GM23338 (cell line): ENCODE results near the gene TMEM229B. TPM values are rescaled to one million over a fixed set of nuclear protein-coding genes. Genes with fewer than 3 reads are reported as not detected.

Experiments
- ATAC-seq: fragments of 200-7000 bp; cut with Tn5 transposase; 3 replicates; pipeline ENCODE4 v1.9.1; 2020
- DNase-seq: peaks from one replicate; pipeline ENCODE4 v3.0.0-alpha.2; 2015; ENCODE audit warnings: low spot score
- H2AFZ ChIP-seq: fragments of 200-600 bp; sonication (generic); 2 replicates; pipeline ENCODE4 v1.8.0; 2016; ENCODE audit warnings: antibody characterized with exemption, mild to moderate bottlenecking, moderate library complexity
- H3F3A ChIP-seq: fragments of 200-600 bp; sonication (generic); replicated peaks from 2 replicates; pipeline ENCODE4 v1.8.0; 2017; ENCODE audit warnings: antibody characterized with exemption, mixed run types, low read depth
- H3K27ac ChIP-seq: fragments of 200-600 bp; sonication (generic); 2 replicates; pipeline ENCODE4 v1.6.1; 2016; ENCODE audit warnings: low read depth
- H3K27me3 ChIP-seq: fragments of 200-600 bp; sonication (generic); 2 replicates; pipeline ENCODE4 v1.8.0; 2016; ENCODE audit warnings: mild to moderate bottlenecking, mixed run types, moderate library complexity; ENCODE audit not compliant: insufficient read depth
- H3K36me3 ChIP-seq: fragments of 200-600 bp; sonication (generic); 2 replicates; pipeline ENCODE4 v1.8.0; 2016; ENCODE audit warnings: mild to moderate bottlenecking; ENCODE audit not compliant: insufficient read depth
- H3K4me1 ChIP-seq: fragments of 200-600 bp; sonication (generic); 2 replicates; pipeline ENCODE4 v1.8.0; 2016; ENCODE audit warnings: mild to moderate bottlenecking, moderate library complexity; ENCODE audit not compliant: insufficient read depth
- H3K4me2 ChIP-seq: fragments of 200-600 bp; sonication (generic); 2 replicates; pipeline ENCODE4 v1.7.1; 2017; ENCODE audit warnings: mixed run types
- H3K4me3 ChIP-seq: fragments of 200-600 bp; sonication (generic); 2 replicates; pipeline ENCODE4 v1.6.1; 2016; ENCODE audit warnings: mixed run types
- H3K79me2 ChIP-seq: fragments of 200-600 bp; sonication (generic); replicated peaks from 2 replicates; pipeline ENCODE4 v1.8.0; 2017; ENCODE audit warnings: mild to moderate bottlenecking; ENCODE audit not compliant: insufficient read depth
- H3K9me2 ChIP-seq: fragments of 200-600 bp; sonication (generic); 2 replicates; pipeline ENCODE4 v1.8.0; 2017; ENCODE audit not compliant: insufficient read depth
- H4K20me1 ChIP-seq: fragments of 200-600 bp; sonication (generic); replicated peaks from 2 replicates; pipeline ENCODE4 v1.8.0; 2017; ENCODE audit warnings: mild to moderate bottlenecking; ENCODE audit not compliant: insufficient read depth
- H3K27ac Mint-ChIP-seq: 2 replicates; pipeline ENCODE4 v1.8.0; 2020; ENCODE audit warnings: inconsistent platforms, mild to moderate bottlenecking, moderate library complexity, mixed read lengths
- H3K27me3 Mint-ChIP-seq: 3 replicates; pipeline ENCODE4 v1.8.0; 2022; ENCODE audit warnings: low read depth, mild to moderate bottlenecking, moderate library complexity, mixed read lengths, inconsistent platforms; ENCODE audit not compliant: insufficient read depth, poor library complexity
- H3K36me3 Mint-ChIP-seq: 3 replicates; pipeline ENCODE4 v1.8.0; 2021; ENCODE audit warnings: low read depth, mild to moderate bottlenecking, inconsistent platforms, moderate library complexity, mixed read lengths
- H3K4me1 Mint-ChIP-seq: 3 replicates; pipeline ENCODE4 v1.8.0; 2020; ENCODE audit warnings: mild to moderate bottlenecking, inconsistent platforms, mixed read lengths
- H3K4me3 Mint-ChIP-seq: 3 replicates; pipeline ENCODE4 v1.8.0; 2021; ENCODE audit warnings: moderate library complexity, mild to moderate bottlenecking, inconsistent platforms, mixed read lengths
- H3K9me3 Mint-ChIP-seq: 3 replicates; pipeline ENCODE4 v1.8.0; 2020; ENCODE audit warnings: moderate library complexity, mild to moderate bottlenecking, inconsistent platforms, mixed read lengths
- CREB1 ChIP-seq: fragments of 250-450 bp; sonication (Bioruptor Pico); IDR thresholded peaks from 2 replicates; pipeline ENCODE4 v1.5.0; 2020; ENCODE audit warnings: low read depth, mild to moderate bottlenecking, moderate library complexity
- CTCF ChIP-seq, 2 experiments: fragments of 200-600 bp in 1 of 2; sonication (generic) in 1 of 2; conservative IDR thresholded peaks; 2 replicates each; pipeline versions ENCODE4 v1.5.1 to v1.6.1; 2016 to 2017; ENCODE audit warnings: antibody characterized with exemption in 2 of 2, low read depth in 2 of 2, mild to moderate bottlenecking in 2 of 2, moderate library complexity in 1 of 2
- ETS1 ChIP-seq: IDR thresholded peaks from 2 replicates; pipeline ENCODE4 v1.6.1; 2016; ENCODE audit warnings: antibody characterized with exemption
- EZH2phosphoT487 ChIP-seq: fragments of 200-600 bp; sonication (generic); IDR thresholded peaks from one replicate; pipeline ENCODE4 v1.8.1; 2018; ENCODE audit warnings: antibody characterized with exemption; ENCODE audit not compliant: unreplicated experiment
- JUNB ChIP-seq: IDR thresholded peaks from one replicate; pipeline ENCODE4 v1.6.1; 2016; ENCODE audit warnings: antibody characterized with exemption; ENCODE audit not compliant: unreplicated experiment
- NANOG ChIP-seq: IDR thresholded peaks from 2 replicates; pipeline ENCODE4 v1.6.1; 2016; ENCODE audit warnings: antibody characterized with exemption, borderline replicate concordance
- REST ChIP-seq: IDR thresholded peaks from one replicate; pipeline ENCODE4 v1.6.1; 2018; ENCODE audit warnings: antibody characterized with exemption; ENCODE audit not compliant: unreplicated experiment
- STAT1 ChIP-seq: IDR thresholded peaks from one replicate; pipeline ENCODE4 v1.6.1; 2016; ENCODE audit warnings: antibody characterized with exemption; ENCODE audit not compliant: unreplicated experiment
- ZNF114 ChIP-seq: fragments of 250-450 bp; sonication (Bioruptor Pico); IDR thresholded peaks from 2 replicates; pipeline ENCODE4 v1.5.0; 2020; ENCODE audit warnings: mild to moderate bottlenecking, moderate library complexity
- ZNF331 ChIP-seq: fragments of 250-450 bp; sonication (Bioruptor Pico); IDR thresholded peaks from 2 replicates; pipeline ENCODE4 v1.5.0; 2020; ENCODE audit warnings: low read depth, mild to moderate bottlenecking, moderate library complexity
- ZNF462 ChIP-seq: fragments of 250-450 bp; sonication (Bioruptor Pico); IDR thresholded peaks from 2 replicates; pipeline ENCODE4 v1.5.0; 2020; ENCODE audit warnings: mild to moderate bottlenecking, moderate library complexity
- polyA plus RNA-seq: library from polyadenylated mRNA; unstranded; fragments of >200 nt; fragmentation: Nextera tagmentation; extraction: Ambion mirVana; gene quantifications from 2 replicates; pipeline ENCODE4 v1.2.1, GENCODE V29; 2016
- total RNA-seq: library from RNA; depleted of rRNA; stranded (reverse); fragments of >200 nt; shearing (Covaris generic); gene quantifications from 2 replicates; pipeline ENCODE4 v1.2.3, GENCODE V29; 2014

TMEM229B gene
- total and polyA plus RNA-seq, 2 experiments from 2014 or later, result 0.42 to 2.4 TPM

GRCh38 chr14:67447033-67447381 lies 41.5 kb downstream of the TMEM229B start:
- Histone ChIP-seq H3K27me3 (no peaks in the 10 kb centered on the region), H3K79me2 (no peaks in the 10 kb centered on the region), H3K36me3 (no peaks in the 10 kb centered on the region), H3F3A (no peaks in the 10 kb centered on the region), H4K20me1 (no peaks in the 10 kb centered on the region), H3K9me2 (peaks cover 4% of the 10 kb centered on the region; the same call in 1 of the 2 replicates), H3K4me3 (no peak overlapping the region), H3K4me1 (peaks cover 30% of the 10 kb centered on the region), H2AFZ (peak overlapping the region; percentile 43), H3K27ac (no peak overlapping the region), H3K4me2 (no peak overlapping the region)
- peaks cover 20% of the 10 kb centered on the region for H3K36me3 Mint-ChIP-seq
- peaks cover 32% of the 10 kb centered on the region for H3K9me3 Mint-ChIP-seq
- DNase-seq (no peak), ATAC-seq (no peak)
- peaks cover 10% of the 10 kb centered on the region for H3K27me3 Mint-ChIP-seq
- peaks cover 49% of the 10 kb centered on the region for H3K4me1 Mint-ChIP-seq
- no peak for TF ChIP-seq REST
- no peak for TF ChIP-seq CTCF (conservative IDR thresholded peaks at IDR 0.05; ENCODE audit: low read depth in 2 of 2)
- TF ChIP-seq ZNF462 (CRISPR knock-in tag), result no peak
- no peak for TF ChIP-seq EZH2phosphoT487
- TF ChIP-seq JUNB, result no peak
- TF ChIP-seq NANOG, result no peak
- TF ChIP-seq ZNF114 (CRISPR knock-in tag), result no peak
- TF ChIP-seq CREB1 (CRISPR knock-in tag), result no peak
- no peak for TF ChIP-seq ETS1
- no peak for TF ChIP-seq STAT1
- TF ChIP-seq ZNF331 (CRISPR knock-in tag), result no peak
- no peak overlapping the region; the same call in 1 of the 2 replicates for H3K27ac Mint-ChIP-seq
- no peak overlapping the region for H3K4me3 Mint-ChIP-seq
